NCI-H2196 (cell line): Measurements from ENCODE around the gene FAM107B.

Experiments used
- DNase-seq: peaks from one replicate; lab custom pipeline; 2025; ENCODE audit not compliant: unreplicated experiment; lab: John Stamatoyannopoulos, UW

The FAM107B gene

DNA sequence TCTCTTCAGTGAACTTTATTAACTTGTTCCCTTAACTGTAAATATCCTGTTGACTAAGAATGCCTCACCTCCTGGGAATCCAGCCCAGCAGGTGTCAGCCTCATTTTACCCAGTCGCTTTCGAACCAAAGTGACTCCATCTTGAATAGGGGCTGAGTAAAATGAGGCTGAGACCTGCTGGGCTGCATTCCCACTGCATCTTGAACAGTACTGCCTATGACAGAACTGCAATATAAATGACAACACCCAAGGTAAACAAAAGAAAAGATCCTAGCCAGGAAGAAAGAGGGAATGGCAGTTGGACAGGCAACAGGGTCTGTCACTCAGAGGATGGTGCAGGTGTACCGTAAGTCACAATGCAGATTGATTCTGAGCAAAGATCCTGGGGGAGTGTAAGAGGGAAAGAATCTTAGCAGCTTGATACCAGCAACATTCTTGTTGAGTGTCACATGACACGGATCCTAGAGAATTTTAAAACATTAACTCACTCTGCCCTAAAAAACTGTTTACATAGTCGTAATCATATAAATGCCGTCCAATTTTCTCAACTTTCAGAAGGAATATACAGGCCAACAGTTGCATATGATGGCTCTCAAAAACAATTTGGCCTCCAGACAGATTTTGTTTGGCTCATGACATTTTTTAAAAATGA is 4.4 kb upstream of the FAM107B start:
- no peak for DNase-seq

DNA sequence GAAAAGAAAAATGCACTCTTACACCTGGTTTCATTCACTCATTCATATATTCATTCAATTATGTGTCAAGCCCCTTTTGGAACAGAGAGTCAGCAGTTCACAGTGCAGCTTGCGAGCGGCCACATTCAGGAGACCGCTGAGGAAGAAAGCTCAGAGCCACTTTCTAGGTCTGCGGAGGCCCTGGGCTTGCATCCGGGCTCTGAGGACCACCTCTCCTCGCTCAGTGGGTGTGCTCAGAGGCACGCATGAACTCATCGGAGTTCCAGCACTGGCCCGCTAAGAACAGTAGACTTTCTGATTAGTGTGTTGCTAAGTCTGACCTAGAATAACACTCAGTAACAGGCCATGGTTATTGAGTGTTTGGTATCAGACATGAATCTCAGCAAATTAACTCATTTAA is 1.8 kb upstream of the FAM107B start:
- DNase-seq, result no peak

DNA sequence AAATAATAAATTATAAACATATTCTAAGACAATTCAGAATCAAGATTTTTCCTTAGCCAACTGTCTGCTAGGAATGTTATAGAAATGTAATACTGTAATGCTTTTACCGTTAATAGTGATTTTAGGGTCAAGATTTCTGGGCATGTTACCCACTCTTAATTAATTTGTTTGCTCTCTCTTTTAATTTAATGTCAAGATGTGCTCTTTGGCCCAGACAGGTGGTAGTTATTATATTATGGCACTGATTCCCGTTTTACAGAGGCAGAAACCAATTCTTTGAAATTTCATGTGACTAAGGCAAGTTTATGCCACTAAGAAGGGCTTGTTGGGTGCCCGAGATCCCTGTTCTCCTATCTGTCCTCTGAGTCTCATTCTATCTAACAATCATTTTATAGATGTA is 959 bp upstream of the FAM107B start:
- no peak for DNase-seq

DNA sequence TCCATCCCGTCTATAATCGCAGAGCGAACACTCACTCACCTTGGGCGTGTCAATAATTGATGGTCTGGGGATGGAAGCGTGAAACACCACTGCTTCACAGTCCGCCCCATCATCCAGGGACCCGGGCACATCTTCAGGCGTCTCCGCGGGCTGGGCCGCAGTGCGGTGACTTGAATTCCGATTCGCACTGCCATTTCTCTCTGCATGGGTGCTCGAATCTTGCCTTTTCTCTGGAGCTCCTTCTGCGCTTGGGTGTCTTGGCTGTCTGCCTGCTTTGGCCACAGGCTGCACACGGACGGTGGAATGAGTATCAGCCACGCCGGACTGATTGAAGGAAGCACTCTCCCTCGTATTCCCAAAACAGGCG is 500 bp downstream of the FAM107B start:
- DNase-seq, result no peak

DNA sequence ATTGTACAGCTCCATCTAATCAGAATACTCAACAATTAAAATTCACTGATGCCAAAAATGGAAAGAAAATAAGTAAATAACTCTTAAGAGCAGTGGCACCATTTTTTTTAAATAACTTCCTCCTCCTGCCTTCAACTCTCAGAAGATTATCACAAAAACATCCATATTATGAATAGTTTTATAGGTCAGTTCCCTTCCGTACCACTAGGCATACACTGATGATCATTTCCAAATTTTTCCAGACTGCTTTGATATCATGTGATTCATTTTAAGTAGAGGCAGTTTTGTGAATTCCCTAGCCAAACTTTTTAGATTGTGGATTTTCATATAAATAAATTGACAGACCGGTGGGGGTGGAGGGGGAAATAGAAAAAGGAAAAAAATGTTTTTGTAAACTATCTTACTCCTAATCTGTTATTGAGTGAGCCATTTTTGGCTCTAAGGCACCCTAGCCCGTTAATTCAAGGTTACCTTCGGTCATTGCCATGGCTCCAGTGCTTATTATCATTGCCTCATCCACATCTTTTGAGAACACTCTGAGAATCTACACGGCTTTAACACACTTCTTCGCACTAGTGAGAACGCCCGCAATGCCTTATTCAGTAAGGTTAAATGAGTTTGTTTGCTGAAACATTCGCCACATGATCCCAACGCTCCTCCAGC is 1.0 kb downstream of the FAM107B start:
- no peak for DNase-seq

DNA sequence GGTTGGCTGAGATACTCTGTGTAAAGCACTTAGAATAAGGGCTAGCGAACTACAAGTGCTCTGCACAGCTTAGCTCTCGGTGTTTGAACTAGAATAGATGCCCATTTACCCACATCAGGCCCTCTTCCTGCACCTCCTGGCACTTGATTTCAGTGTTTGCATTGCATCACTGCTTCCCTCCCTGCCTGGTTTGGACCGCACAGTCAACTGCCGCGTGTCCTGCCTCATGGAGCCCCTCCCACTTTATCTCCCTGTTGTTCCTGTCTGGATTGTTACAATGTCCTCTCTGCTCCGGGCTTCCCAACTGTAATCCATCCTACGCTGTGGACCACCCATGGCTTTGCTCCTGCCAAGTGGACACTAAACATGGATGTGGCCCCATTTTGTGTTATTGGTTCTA is 2.3 kb downstream of the FAM107B start:
- DNase-seq, result no peak

DNA sequence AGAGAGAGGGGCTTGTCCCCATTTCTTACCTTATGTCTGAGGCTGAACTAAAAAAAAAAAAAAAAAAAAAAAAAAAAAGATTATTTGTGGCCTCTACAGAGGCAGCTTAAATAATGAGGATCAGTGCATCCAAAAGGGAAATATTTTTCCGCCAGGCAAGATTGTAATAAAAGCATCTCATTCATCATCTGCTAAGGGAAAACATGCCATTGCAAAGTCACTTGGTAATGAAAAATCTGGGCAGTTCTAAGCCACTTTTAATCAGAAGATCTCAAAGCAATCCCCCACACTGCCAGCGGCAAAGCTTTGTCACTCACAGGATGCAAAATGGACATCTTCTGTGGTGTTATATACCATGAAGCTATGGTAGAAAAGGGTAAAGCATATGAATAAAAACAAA is 3.8 kb downstream of the FAM107B start:
- DNase-seq, result no peak

DNA sequence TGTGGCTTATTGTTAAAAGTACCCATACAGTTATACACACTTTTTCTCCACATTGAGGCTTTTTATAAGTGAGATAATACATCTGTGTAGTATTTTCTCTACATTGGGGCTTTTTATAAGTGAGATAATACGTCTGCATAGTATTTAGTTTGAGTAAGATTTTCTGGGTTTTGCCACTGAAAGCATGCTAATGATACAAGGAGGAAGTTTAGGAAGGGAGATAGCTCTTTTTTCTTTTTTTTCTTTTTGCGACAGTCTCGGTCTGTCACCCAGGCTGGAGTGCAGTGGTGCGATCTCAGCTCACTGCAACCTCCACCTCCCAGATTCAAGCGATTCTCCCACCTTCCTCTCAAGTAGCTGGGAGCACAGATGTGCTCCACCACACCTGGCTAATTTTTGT is 13.3 kb downstream of the FAM107B start:
- no peak for DNase-seq

DNA sequence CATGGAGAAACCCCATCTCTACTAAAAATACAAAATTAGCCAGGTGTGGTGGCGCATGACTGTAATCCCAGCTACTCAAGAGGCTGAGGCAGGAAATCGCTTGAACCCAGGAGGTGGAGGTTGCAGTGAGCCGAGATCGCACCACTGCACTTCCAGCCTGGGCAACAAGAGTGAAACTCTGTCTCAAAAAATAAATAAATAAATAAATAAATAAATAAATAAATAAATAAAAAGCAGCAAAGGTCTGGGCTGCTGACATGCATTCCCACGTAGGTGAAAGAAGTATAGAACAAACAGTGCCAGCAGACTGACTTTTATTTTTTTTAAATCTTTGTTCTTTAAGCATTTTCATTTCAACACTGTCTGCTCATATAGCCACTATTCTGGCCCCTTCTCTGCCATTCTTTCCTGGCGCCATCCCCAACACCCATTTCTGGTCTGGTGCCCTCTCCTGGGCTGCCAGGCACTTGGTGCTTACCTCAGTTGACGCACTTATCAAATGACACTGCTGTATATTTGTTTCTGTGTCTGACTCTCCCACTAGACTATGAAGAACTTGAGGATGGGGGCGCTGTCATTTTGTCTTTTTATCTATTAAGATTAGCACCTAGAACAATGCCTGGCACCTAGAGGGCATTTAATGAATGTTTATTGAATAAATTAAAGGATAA is 15.6 kb downstream of the FAM107B start:
- no peak for DNase-seq

DNA sequence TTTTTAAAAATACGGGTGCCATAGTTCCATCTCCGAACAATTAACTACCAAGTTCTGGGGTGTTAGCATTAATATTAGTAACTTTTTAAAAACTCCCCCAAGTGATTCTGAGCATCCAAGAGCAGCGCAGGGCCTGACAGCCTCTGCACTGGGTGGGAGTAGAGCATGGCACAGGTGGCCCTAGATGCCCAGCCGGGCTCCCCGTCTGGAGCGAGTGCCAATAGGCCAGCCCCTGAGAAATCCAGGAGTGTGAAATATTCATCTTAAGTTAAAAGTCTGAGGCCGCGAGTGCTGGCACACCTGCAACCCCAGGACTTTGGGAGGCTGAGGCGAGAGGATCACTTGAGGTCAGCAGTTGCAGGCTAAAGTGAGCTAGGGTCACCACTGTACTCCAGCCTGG is 16.2 kb downstream of the FAM107B start:
- no peak for DNase-seq

DNA sequence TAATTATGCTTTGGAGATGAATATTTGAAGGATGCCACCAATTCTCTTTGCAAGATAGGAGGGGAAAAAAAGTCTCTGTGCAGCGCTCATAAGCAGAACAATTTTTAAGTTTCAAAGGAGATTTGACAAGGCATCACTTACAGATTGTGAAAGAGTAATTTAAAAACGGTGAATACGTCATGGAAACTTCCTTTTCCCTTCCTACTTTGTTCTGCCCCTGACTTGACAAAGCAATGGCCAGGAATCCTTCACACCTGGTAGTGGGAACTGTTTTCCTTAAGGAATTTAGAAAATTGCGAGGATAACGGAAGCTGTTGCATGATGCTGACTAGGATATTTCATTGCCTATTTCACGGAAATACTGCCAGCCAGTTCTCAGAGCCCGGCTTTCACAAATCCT is 16.7 kb downstream of the FAM107B start:
- DNase-seq, result no peak

DNA sequence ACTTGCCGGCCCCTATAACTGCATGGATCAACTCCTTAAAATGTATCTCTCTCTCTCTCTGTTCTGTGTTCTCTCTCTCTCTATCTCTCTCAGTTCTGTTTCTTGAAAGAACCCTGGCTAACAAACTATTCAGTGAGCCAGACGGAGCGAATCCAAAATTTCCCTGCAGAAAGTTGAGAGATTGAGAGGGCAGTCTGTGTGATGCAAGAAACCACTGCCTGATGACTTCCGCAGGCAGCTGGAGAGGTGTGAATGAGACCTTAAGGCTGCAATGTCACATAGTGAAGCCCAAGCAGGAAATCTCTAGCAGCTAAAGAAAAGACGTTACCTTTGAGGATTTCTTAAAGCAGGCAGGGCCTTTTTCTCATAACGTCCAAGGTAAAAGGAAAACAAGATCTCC is 17.3 kb downstream of the FAM107B start:
- no peak for DNase-seq

DNA sequence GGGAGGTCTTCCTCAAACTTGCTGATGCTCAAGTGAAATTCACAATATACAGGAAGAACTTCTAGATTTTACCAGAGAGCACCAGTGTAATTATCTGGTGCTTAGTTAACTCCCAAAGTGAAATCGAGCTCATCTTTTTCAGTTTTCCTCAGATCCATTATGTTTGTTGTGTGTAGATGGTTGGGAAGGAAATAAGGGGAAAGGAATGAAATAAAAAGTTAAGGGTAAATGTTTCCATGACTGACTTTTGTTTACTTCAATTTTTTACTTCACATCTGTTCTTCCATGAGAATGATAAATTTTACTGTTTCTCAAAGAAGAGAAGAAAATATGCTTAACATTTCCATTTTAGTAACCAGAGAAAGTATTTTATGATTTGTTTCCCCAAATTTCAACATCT is 21.3 kb downstream of the FAM107B start:
- no peak for DNase-seq

DNA sequence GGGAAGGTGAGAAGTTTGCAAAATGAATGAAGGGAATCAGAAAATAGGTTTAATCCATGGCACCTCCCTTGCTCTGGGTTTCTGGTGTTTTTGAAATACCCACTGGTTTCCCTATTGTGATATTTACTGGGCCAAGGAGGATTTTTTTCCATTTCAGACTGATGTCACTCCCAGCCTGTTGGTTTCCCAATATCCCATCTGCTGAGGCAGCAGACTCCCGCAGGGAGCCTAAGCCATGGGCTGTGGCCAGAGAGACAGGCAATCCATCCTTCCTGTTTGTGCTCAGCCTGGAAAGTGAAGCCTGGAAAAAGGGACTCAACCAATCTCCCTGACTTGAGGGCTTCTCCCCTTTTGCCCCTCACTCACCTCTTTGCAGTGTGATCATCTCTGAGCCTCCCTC is 22.8 kb downstream of the FAM107B start:
- DNase-seq, result no peak

DNA sequence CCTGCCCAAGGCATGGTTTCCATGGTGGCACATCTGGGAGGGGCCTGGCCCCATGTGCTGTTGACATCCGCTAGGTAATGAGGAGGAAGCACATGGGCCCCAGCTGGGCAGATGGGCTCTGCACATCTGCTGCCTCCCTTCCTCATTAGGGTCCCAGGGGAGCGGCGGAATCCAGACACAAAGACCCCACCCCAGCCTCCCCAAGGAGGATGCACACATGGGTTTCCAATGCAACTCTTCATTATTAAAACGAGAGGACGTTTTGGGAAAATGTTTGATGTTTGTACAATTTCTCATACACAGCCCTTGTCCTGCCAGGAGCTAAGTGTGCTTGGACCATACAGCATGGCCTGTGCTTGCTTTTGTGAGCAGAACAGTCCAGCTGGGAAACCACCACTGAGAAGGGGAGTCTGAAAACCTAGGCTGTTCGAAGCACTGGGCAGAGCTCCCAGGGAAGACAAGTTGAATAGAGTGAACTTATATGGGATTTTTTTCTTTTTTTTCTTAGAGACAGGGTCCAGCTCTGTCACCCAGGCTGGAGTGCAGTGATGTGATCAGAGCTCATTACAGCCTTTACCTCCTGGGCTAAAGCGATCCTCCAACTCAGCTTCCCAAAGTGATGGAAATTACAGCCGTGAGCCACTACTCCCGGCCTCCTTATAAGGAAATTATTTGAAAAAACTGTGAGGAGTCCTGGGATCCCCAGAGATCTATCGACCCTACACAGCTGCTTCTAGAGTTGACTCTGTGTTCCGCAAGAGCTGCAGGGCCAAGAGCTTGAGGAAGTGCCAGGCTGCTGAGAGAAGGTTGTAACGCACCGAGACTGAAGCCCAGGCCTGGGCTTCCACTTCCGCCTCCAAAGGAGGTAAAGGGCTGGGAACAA is 23.4 kb downstream of the FAM107B start:
- no peak for DNase-seq

DNA sequence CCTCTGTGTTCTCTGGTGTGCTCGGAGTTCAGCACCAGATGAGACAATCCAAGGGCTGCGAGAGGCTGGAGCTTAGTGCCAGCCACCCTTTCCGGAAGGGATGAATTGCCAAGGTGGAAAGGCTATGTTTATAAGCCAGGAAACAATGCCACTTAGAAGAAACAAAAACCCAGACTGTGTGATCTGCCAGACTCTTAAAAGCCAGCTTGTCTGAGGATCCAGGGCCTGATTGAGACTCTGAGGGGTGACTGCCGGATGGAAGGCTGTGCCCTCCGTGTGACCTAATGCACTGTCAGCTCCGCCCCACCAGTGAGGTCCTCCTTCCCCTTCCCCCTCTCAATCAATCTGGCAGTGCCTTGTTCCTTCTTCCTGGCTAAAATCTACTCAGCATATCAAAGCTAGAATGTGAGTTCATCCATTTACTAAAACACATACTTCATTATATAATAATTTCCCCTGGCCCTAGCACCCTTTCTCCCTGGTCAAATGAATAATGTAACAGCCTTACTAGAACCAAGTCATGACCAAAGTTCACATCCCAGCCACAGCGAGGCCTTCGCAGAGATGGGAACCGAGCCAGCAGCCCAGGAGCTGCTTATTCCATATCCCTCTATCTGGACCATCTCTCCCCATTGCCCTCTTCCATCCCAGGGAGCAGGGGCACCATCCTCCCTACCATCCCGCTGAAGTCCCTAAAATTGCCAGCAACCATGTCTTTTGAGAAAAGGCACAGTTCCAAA is 25.5 kb downstream of the FAM107B start:
- no peak for DNase-seq

DNA sequence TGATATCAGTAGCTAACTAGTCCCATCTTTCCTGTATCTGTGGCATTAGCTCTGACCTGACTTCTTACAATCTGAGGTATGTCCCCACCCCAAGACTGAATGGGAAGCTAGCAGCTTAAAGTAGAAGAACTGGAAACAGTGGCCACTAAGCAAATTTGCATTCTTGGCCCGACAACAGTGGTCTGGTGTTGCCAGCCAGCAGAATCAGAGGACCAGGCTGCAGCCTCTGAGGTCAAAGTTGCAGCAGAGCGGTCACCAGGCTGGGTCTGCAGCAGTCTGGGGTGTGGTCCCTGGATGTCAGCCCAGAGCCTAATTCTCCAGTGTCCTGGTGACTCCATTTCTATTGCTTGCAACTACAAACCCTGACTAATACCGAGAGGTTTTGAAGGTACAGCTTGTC is 26.3 kb downstream of the FAM107B start:
- no peak for DNase-seq

DNA sequence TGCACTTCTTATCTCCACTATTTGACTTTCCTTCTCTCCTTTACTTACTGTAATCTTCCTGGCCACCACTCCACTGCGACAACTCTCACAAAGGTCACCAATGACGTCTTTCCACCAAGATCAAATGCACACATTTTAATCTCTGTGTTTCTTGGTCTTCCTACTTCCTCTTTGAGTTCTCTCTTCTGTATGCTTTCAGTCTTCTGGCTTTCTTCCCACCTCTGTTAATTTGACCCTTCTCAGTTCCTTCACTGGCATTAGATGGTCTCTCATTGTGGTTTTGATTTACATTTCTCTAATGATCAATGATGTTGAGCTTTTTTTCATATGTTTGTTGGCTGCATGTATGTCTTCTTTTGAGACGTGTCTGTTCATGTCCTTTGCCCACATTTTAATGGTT is 31.9 kb downstream of the FAM107B start:
- no peak for DNase-seq

DNA sequence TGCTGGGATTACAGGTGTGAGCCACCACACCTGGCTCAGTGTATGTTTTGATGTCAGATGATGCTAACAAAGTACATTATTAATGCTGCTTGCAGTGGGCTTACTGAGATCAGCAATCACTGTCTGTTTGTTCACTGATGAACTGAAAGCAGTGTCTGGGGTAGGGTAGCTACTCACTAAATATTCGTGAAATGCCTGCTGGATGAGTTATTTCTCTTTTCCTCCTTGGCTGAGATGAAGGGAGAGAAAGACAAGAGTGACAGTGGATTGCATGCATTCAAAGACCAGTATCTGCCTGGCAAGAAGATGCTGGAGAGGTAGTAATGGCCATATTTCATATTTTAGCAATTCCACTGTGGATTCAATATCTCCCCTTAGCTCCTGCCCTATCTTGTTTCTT is 32.3 kb downstream of the FAM107B start:
- DNase-seq, result no peak

DNA sequence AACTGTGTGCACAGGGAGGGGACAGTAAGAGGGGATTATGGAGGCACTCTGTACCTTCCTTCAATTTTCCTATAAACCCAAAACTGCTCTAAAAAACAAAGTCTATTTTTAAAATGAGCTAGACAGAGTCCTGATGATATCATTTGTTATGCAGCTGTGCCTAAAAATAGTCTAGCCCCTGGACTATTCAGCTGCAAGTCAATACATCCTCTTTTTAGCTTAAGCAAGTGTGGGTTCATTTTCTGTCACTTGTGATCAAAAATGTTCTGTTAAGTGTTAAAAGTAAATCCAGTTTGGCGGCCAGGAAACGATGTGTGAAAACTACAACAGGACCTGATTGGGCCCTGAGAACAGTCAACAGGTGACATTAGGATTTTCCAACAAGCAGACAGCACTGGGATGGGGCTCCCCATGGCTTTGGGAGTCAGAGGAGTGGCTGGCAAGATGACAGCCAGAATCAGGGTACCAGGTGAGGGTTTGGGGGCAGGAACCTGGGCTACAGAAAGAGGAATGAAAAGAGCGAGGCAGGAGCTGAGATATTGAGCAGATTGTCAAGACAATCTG is 33.9 kb downstream of the FAM107B start:
- DNase-seq, result no peak
